Measurements from ENCODE around the gene GPR156. TPM values are rescaled to one million over a fixed set of nuclear protein-coding genes. Genes with fewer than 3 reads are reported as not detected.

Gene GPR156
- total and polyA plus RNA-seq, 2 donors (not counting 3 experiments of a cell fraction or from before 2014, with no cell fraction given): 0.14 to 0.27 TPM

- Histone ChIP-seq H3K36me3 (ENCODE audit: control insufficient read depth in 2 of 2, extremely low read depth in 1 of 2, insufficient read depth in 2 of 2, low read length in 2 of 2) (no peaks in the 10 kb centered on the region), H3K4me3 (replicated peaks in 1 of 3; ENCODE audit: insufficient read depth in 1 of 3, low read depth in 1 of 3, low read length in 3 of 3) (no peak overlapping the region), H4K20me1 (replicated peaks; ENCODE audit: control insufficient read depth, extremely low read depth, insufficient read depth, low read length) (no peaks in the 10 kb centered on the region), H3K27ac (ENCODE audit: insufficient read depth, low read depth, low read length) (no peak overlapping the region), H3K4me1 (ENCODE audit: control insufficient read depth, extremely low read depth, insufficient read depth, low read length) (no peaks in the 10 kb centered on the region), H3K79me2 (ENCODE audit: control insufficient read depth, insufficient read depth, low read length) (no peaks in the 10 kb centered on the region), H3K9me3 (replicated peaks; ENCODE audit: control insufficient read depth, insufficient read depth, low read length) (no peaks in the 10 kb centered on the region), H3K4me2 (ENCODE audit: insufficient read depth, low read length) (no peak overlapping the region), H3K9ac (replicated peaks; ENCODE audit: extremely low read depth, insufficient read depth, low read length) (no peak overlapping the region), H3K9me1 (replicated peaks; ENCODE audit: control insufficient read depth, extremely low read depth, insufficient read depth, low read length) (no peaks in the 10 kb centered on the region), H2AFZ (ENCODE audit: low read depth, low read length) (no peak overlapping the region), H3K27me3 (ENCODE audit: control insufficient read depth in 2 of 2, insufficient read depth in 2 of 2, low read length in 2 of 2) (no peaks in the 10 kb centered on the region)
- dilution Hi-C loops (cut with MboI; ENCODE audit: extremely low pct_ligation_motif_present, low sequenced_read_pairs): no loop called here
- no TSS peak for BruUV-seq (replicated peaks)
- ChIA-PET POLR2A (interaction anchor here (0.6 kb wide), 1 partner anchor 1683 kb away, joined by 5 read pairs; no protein-coding TSS in a partner anchor), CTCF (no interaction called here)
- FAIRE-seq: no peak
- TF ChIP-seq FOS (IDR thresholded peaks at IDR 0.05; ENCODE audit: borderline replicate concordance, insufficient read depth, low read length): no peak
- no peak for TF ChIP-seq POLR2A (IDR thresholded peaks at IDR 0.05; ENCODE audit: low read depth, low read length)
- no peak for TF ChIP-seq CTCF (IDR thresholded peaks at IDR 0.05; ENCODE audit: extremely low read depth in 1 of 2, insufficient read depth in 1 of 2, low read depth in 1 of 2, low read length in 2 of 2)
- intact Hi-C loops (cut with micrococcal nuclease): no loop called here
- DNase-seq (ENCODE audit: low read depth, low spot score): no peak
Observed at GRCh38 chr3:120125992-120126391, 159.0 kb downstream of the GPR156 start.

GRCh38 chr3:120119846-120120510 is 165.0 kb downstream of the GPR156 start:
- no peaks in the 10 kb centered on the region for H3K36me3 ChIP-seq (ENCODE audit: control insufficient read depth in 2 of 2, extremely low read depth in 1 of 2, insufficient read depth in 2 of 2, low read length in 2 of 2)
- no peaks in the 10 kb centered on the region for H4K20me1 ChIP-seq (replicated peaks; ENCODE audit: control insufficient read depth, extremely low read depth, insufficient read depth, low read length)
- no peak overlapping the region for H3K4me3 ChIP-seq (replicated peaks in 1 of 3; ENCODE audit: insufficient read depth in 1 of 3, low read depth in 1 of 3, low read length in 3 of 3)
- no peaks in the 10 kb centered on the region for H3K9me1 ChIP-seq (replicated peaks; ENCODE audit: control insufficient read depth, extremely low read depth, insufficient read depth, low read length)
- H3K4me2 ChIP-seq (ENCODE audit: insufficient read depth, low read length): no peak overlapping the region
- H3K27me3 ChIP-seq (ENCODE audit: control insufficient read depth in 2 of 2, insufficient read depth in 2 of 2, low read length in 2 of 2): no peaks in the 10 kb centered on the region
- no peak overlapping the region for H2AFZ ChIP-seq (ENCODE audit: low read depth, low read length)
- no TSS peak for BruUV-seq (replicated peaks)
- dilution Hi-C loops (cut with MboI; ENCODE audit: extremely low pct_ligation_motif_present, low sequenced_read_pairs): no loop called here
- no peaks in the 10 kb centered on the region for H3K4me1 ChIP-seq (ENCODE audit: control insufficient read depth, extremely low read depth, insufficient read depth, low read length)
- no peaks in the 10 kb centered on the region for H3K79me2 ChIP-seq (ENCODE audit: control insufficient read depth, insufficient read depth, low read length)
- intact Hi-C loops (cut with micrococcal nuclease): no loop called here
- TF ChIP-seq EZH2 (IDR thresholded peaks at IDR 0.05; ENCODE audit: borderline replicate concordance, low read depth, low read length, severe bottlenecking) (no peak), FOS (IDR thresholded peaks at IDR 0.05; ENCODE audit: borderline replicate concordance, insufficient read depth, low read length) (no peak), CTCF (IDR thresholded peaks at IDR 0.05; ENCODE audit: extremely low read depth in 1 of 2, insufficient read depth in 1 of 2, low read depth in 1 of 2, low read length in 2 of 2) (no peak), GATA2 (IDR thresholded peaks at IDR 0.05; ENCODE audit: insufficient read depth, insufficient read length, low read depth, low read length) (no peak), JUN (IDR thresholded peaks at IDR 0.05; ENCODE audit: borderline replicate concordance, insufficient read depth, insufficient read length, low read depth) (no peak), MAX (IDR thresholded peaks at IDR 0.05; ENCODE audit: insufficient read depth, insufficient read length) (no peak), POLR2AphosphoS5 (IDR thresholded peaks at IDR 0.05; ENCODE audit: insufficient read depth, low read depth, low read length) (no peak), POLR2A (IDR thresholded peaks at IDR 0.05; ENCODE audit: low read depth, low read length) (no peak), MYC (IDR thresholded peaks at IDR 0.05; ENCODE audit: low read depth, low read length) (no peak)
- H3K27ac ChIP-seq (ENCODE audit: insufficient read depth, low read depth, low read length): no peak overlapping the region
- DNase-seq (ENCODE audit: low read depth, low spot score): no peak
- H3K9me3 ChIP-seq (replicated peaks; ENCODE audit: control insufficient read depth, insufficient read depth, low read length): no peaks in the 10 kb centered on the region
- ChIA-PET POLR2A (no interaction called here), CTCF (interaction anchor here (0.8 to 1.2 kb wide), 3 partner anchors 9 to 1165 kb away, joined by 3 to 5 read pairs (median 3); no protein-coding TSS in a partner anchor)
- no peak overlapping the region for H3K9ac ChIP-seq (replicated peaks; ENCODE audit: extremely low read depth, insufficient read depth, low read length)
- FAIRE-seq: no peak

Data from endothelial cell of umbilical vein (primary cell).